GM19463 (cell line): Measurements from ENCODE around the gene USP40.

Source experiments
- ATAC-seq: cut with Tn5 transposase; IDR thresholded peaks from one replicate; pipeline ENCODE4 v1.9.1; 2021; ENCODE audit warnings: mild to moderate bottlenecking, moderate library complexity; ENCODE audit not compliant: unreplicated experiment

USP40 gene

DNA sequence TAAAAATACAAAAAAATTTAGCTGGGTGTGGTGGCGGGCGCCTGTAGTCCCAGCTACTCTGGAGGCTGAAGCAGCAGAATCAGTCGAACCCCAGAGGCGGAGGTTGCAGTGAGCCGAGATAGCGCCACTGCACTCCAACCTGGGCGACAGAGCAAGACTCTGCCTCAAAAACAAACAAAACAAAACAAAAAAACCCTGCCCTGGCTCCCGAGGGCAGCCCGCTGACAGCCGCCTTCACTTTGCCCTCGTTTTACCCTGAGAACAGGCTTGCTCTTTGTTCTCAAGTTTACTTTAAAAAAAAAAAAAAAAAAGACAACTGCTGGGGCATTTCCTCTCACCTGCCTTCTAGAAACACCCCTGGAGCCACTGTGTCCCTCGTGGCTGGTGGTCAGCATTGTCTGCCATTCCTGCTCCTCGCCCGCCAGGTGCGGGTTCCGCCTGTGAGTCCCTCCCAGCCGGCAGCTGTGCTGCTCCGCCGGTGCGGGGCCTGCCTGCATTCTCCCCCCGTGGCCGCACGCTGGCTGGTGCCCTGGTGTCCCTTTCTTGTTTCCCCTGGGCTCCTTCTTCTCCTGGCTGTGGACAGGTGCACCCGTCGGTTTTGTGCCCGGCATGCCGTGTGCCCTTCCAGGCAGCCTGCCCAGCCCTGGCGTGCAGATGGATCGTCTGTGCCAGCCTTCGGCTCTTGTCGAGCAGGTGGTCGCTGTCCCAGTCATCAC, 105.7 kb downstream of the USP40 start:
- no peak for ATAC-seq

DNA sequence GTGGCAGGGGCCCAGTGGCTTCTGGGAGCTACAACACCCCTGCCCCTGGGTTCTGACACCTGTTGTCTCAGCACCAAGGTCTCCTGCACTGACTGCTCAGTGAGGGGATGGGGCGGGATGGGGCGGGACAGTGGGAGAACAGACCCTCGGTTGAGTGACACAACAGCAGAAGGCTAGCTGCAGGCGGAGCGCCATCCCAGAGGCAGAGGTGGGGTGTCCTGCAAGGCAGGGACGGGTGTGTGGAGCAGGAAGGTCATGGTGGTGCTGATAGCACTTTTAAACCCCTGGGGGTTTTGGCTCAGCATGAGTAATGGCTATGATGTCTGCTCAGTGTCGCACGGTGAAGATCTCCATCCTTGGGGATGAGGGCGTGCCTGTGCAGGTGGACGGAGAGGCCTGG, 107.2 kb downstream of the USP40 start:
- ATAC-seq: no peak

DNA sequence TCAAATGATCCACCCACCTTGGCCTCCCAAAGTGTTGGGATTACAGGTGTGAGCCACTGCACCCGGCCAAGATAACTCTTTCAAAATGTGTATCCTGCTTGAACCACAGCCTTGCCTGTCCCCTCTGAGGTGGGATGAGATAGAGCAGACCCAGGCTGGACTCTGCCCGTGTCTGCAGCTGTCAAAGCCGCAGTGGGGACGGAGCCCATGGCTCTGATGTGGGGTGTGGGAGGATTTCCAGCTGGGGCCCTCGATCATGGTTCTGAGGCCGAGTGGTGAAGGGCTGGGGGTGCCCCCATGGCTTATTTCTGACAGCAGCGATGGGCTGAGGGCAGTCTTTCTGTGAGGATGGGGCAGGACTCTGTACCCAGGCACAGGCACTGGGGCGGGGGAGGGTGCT, 107.8 kb downstream of the USP40 start:
- ATAC-seq: no peak

DNA sequence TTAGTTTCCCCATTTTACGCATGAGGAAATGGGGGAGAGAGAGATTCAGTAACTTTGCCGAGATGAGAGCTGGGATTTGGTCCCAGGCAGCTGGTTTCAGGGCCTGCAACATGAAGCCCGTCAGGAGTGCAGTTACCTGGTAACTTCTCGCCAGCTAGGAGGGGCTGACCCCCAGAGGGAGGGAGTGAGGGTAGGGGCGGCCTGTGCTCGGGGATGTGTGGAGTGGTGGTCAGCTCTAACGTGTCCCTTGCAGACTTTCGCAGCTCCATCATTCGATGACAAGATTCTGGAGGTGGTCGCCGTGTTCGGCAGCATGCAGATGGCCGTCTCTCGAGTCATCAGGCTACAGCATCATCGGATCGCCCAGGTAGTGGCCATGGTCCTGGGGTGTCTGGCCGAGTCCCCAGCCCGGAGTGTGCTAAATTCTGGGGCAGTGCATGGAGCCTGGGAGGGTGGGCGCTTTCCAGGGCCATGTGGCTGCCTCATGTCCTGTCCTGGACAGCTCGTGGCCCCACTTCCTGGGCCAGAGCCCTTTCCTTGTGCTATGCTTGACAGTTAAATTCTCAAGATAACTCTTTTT, 108.5 kb downstream of the USP40 start:
- ATAC-seq: no peak

DNA sequence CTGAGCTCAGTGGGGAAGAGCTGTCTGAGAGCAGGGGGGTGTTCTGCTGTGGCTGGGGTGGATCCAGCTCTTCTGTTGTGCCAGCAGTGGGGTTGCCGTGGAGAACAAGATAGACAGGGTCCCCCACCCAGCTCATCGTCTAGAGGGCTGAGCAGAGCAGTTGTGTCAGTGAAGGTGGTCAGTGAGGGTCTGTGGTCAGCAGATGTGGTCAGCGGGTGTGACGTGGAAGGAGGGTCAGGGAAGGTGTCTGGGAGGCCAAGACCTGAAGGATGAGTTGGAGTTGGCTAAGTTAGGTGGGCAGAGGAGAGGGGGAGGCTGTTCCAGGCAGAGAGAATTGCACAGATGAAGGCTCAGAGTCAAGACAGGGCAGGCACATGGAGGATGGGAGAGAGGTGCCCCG, 109.2 kb downstream of the USP40 start:
- ATAC-seq: no peak

DNA sequence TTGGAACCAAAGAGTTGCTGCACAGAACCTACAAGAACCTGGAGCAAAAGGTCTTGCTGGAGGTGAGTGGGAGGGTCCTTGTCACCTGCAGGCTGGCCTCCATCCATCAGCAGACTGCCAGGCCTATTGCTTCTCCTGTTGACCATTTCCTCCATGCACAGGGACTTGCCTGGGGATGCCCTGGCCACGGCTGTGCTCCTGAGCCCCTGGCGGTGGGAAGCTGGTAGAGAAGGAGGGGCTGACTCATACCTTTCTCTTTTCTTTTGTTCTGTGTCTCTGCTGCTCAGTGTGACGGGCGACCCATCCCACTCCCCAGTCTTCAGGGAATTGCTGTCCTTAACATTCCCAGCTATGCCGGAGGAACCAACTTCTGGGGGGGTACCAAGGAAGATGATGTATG, 109.6 kb downstream of the USP40 start:
- no peak for ATAC-seq

DNA sequence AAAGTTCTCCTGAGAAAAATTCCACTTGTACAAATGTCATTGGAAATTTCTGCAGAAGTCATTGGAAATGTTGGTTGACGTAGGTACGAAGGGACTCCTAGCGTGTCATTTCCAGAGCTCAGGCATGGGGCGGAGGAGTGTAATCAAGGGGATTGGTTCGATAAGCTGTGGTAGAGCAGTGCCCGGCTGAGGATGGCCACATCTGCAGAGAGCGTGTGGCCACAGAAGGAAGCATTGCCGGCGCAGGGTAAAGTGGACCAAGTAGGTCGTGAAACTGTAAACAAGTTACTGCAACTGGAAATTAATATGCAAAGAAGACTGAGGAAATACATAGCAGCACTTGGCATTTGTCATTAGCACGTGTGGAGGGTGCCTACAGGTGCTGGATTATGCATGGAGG, 110.5 kb downstream of the USP40 start:
- no peak for ATAC-seq

DNA sequence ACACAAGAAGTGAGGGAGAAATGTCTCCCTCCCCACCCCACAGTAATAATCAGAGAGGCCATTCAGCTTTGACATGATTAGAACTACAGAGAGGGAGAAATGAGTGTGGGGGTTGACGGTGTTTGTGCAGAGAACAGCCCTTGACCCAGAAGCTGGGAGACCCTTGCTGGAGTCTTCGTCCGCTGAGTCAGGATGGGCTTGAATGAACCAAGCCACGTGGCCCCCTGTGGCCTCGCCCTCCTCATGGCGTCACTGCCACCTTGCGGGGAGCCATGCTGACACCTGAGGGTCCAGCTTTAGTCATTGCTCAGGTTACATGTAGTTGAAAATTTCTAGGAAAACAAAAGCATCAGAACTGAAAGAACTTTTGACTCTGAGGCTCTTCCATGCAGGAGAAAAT, 111.1 kb downstream of the USP40 start:
- no peak for ATAC-seq

DNA sequence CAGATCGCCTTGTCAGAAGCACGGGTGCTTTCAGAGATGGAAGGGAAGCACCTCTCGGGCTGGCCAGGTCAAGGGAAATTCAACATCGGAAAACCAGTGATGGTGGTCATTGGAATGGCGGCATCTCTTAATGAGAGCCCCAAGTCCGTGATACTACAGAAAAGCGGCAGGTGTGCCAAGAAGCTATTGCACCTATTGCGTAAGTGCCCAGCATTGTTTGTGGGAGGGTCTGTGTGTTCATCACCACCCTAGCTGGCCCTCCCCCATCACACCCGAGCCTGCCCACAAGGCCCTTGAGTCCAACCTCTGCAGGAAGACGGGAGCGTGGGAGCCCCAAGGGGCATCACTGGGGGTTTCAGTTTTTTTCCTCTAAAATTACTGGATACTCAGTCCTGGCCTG, 111.6 kb downstream of the USP40 start:
- no peak for ATAC-seq

DNA sequence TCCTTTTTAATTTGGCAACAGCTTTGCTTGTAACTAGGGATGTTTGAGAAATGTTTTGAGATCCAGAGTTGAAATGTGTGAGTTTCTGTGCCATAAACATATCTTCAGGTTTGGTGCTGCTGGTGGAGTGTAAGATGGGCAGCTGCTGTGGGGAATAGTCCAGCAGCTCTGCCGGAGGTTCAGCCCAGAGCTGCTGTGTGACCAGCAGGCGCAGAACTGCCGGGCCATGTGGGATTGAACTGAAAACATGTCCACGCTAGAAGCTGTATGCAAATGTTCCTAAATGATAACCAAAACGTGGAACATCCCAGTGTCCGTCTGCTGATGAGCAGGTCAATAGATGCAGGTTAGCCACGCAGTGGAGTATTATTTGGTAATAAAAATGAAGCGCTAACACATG, 112.7 kb downstream of the USP40 start:
- no peak for ATAC-seq

DNA sequence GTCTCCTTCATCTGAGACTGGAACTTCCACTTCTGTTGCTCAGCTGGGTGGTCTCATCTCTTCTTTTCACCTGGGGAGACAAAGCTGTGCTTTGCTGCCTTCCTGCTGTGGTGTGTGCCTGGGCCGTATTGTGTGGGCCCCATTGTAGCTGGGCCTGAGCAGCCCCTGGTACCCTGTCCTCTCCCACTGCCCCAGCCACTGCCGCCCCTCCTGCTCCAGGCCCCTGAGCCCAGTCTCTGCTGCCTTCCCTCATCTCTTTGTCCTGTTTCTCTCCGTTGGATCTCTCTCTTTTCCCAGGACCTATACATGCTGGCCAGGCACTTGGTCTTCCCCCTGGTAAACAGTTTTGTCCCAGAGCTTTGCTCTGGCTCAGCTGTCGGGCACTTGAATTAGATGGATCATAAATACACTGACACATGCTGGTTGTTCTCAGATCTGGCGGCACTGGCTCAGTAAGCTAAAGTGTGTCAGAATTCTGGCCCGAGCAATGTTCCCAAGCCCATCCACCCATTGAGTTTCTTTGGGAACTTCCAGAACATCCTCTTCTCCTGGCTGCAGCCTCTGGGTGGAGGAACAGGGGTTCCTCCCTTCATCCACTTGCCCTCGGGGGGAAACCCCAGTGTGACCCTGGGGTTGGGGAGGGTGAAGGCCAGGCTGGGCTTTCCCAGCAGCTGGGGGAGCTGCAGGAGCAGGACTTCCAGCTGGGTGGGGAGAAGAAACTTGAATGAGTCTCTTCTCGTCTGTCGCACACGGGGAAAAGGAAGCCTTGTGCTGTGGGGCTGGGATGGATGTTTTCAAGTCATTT, 113.3 kb downstream of the USP40 start:
- ATAC-seq: no peak

DNA sequence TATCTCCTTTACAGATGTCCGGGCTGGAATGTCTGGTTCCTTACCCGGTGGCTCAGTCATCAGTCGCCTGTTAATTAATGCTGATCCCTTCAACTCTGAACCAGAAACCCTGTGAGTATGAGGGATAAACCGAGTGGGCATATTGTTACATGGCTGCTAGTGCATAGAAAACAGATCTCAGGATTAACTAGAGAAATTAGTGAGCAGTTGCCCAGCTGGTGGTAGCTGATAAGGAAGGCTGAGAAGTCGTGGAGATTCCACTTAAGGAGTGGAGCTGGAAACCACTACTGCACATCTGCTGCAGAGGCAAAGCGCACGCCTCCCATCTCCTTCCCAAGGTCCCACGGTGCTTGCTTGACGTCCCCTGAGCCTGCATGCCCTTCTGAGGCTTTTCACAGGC, 114.6 kb downstream of the USP40 start:
- no peak for ATAC-seq

DNA sequence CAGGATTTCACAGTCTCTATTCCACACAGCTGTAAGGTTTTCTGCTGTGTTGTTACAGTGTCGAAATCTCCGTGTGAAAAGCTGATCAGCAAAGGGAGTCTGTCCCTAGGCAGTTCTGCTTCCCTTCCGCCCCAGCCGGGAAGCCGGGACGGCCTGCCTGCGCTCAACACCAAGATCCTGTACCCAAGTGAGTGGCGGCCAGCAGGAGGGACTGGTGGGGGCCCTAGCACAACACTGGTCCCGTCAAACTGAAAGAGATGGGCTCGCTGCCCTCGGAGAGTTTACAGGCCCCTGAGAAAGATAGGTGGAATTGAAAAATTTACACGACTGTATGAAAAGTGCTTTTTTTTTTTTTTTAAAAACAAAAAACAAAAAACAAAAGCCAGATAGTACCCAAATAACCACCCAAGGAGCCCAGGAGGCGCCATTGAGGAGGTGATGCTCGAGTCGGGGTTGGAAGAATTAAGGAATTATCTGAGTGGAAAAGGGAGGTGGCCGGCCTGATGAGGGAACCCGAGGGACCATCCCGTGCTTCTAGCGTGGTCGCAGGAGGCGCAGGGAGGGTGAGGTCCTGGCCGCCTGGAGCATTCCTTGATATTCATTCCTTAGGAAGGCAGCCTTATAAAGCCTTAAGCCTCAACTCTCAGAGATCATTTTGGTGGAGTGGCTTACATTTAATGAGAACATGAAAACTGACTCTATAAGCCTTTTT, 115.6 kb downstream of the USP40 start:
- ATAC-seq: no peak

DNA sequence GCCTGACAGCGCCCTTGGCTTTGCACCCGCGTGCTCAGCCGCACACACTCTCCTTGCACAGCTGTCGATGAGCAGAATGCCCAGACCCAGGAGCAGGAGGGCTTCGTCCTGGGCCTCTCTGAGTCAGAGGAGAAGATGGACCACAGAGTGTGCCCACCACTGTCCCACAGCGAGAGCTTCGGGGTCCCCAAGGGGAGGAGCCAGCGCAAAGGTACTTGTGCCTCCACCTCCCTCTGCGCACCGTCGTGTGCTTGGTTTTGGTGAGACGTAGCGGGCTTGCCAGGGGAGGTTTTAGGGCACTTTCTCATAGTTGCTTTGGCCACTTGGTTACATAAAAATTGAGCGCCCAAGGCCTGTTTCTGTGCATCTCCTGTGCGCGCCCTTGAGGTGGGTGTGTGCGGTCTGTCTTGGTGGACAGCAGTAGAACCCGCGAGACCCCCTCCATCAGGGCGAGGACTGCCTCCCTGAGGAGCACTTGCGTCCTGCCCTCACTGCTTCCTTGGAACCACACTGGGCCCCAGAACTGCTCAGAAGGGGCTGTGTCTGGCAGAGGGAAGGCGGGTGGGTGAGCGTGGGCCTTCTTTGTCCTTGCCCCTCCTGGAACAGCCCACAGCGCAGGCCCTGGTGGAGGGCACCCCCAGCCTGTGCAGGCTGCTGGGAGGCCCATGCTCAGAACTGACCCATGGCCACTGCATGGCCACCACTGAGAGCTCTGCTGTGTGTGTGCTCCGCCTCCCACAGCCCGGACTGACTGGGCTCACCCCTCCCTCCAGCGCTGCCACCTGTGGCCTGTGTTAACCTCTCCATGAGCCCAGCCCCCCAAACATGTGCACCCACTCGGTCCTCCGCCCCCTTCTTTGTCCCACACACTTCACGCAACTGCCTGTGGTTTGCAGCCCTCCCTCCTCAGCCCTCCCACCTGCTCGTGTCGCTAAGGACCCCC, 116.4 kb downstream of the USP40 start:
- ATAC-seq: no peak

DNA sequence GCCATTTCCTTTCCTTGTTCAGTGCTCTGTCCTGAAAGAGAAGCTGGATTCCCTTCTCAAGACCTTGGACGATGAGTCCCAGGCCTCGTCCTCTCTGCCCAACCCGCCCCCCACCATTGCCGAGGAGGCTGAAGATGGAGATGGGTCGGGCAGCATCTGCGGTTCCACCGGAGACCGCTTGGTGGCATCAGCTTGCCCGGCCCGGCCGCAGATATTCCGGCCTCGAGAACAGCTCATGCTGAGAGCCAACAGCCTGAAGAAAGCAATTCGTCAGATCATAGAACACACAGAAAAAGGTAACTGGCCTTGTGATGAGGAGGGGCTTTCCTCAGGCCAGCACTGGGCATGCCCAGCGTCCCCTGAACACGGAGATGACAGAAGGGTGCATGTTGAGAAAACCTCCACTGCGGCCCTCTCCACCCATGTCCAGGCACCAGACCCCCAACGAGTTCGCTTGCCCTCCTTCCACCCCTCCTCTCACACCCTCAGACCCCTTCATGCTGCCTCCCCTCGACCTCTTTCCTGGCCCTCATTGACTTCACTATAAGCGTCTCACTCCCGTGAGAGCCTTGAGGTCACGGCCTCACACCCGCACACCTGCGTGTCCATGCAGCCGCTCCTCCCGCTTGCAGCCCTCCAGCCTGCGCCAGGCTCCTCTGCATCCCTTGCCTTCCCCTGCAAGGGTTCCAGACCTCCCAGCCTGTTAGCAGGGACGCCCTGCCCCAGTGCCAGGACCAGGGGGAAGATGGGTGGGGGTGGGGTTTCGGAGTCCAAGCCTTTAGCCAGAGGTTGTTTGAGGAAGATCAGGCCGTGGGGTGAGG, 117.3 kb downstream of the USP40 start:
- no peak for ATAC-seq

DNA sequence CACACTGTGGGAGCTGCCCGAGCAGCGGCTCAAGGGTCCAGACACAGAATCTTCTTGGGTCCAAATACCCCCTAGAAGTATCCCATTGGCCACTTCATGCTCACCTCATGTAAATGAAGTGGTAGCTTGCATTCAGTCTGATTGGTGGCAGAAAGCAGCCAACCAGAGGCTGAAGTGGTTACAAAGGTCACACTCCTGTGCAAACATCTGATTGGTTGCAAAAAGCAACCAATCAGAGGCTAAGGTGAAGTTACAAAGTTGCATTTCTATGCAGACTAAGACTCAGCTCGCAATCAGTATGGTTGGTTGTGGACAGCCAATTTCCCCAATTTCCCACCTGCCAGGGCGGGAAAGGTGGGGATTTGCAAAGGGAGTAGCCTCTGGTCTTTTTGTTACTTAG, 118.0 kb downstream of the USP40 start:
- ATAC-seq: no peak

DNA sequence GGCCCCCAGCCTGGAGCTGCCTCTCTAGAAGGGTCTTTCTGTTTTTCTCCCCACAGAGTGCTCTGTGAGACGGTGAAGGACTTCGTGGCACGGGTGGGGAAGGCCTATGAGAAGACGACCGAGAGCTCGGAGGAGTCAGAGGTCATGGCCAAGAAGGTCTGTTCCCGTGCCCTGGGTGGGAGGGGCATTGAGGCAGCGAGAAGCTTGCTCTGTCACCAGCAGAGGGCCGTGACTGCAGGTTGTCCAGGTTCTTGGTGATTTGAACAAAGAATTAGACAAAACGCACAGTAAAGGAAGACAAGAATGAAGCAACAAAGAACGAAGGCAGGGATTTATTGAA, 118.4 kb downstream of the USP40 start:
- no peak for ATAC-seq

DNA sequence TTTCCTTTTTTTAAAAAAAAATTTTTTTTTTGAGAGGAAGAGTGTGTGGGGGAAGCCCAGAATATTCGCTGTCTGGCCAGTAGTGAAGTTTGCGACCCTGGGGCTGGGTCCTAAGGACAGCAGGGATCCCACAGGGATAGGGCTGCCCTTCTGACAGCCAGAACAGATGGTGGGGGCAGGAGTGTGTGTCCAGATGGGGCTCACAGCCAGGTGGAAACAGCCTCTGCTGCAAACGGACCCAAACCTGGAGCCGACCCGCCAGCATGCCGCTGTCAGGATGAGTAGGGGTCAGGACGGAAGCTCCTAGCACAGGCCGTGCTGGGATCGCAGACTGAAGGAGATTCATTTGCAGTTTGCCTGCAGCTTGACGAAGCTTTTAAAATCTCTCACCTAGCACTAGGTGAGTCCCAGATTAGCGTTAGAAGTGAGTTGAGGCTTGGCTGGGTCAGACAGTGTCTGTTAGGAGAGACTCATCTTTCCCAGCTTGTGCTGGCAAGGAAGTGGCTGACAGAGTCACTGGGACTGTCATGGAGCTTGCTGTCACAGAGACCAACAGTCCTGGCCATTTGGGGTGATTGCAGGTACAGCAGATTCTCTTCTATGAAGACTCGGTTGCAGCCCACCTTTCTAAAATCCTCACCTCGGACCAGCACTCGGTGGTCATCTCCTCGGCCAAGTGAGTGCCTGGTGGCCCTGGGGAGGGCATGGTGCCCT, 118.9 kb downstream of the USP40 start:
- ATAC-seq: no peak
